Measurements from ENCODE around the gene FSCN2. TPM values are rescaled to one million over a fixed set of nuclear protein-coding genes. Genes with fewer than 3 reads are reported as not detected.
"Not testable (repeated sequence)": the region's sequence is repeated elsewhere in the genome, so short reads cannot be mapped to it uniquely, and the experiment has no call there.

FSCN2 gene
- total RNA-seq, 2 experiments from 2014 or later: 0.22 to 0.33 TPM

- CTCF ChIA-PET: interaction anchor here (2.6 kb wide), 1 partner anchor 10 kb away, joined by 5 read pairs; no protein-coding TSS in a partner anchor
- Mint-ChIP-seq H3K9me3 (no peaks in the 10 kb centered on the region), H3K4me3 (no peak overlapping the region), H3K4me1 (no peaks in the 10 kb centered on the region), H3K27ac (no peak overlapping the region), H3K36me3 (ENCODE audit: low read depth) (no peaks in the 10 kb centered on the region), H3K27me3 (no peaks in the 10 kb centered on the region)
- POLR2A ChIA-PET: no interaction called here
- DNase-seq: no peak
Observed at GRCh38 chr17:81528651-81529436, 667 bp downstream of the FSCN2 start.

GRCh38 chr17:81529437-81529803 is 1.2 kb downstream of the FSCN2 start:
- no peak overlapping the region for H3K4me3 Mint-ChIP-seq
- no peaks in the 10 kb centered on the region for H3K9me3 Mint-ChIP-seq
- H3K27me3 Mint-ChIP-seq: no peaks in the 10 kb centered on the region
- ChIA-PET CTCF (interaction anchor here (2.6 kb wide), 1 partner anchor 11 kb away, joined by 5 read pairs; no protein-coding TSS in a partner anchor), POLR2A (no interaction called here)
- H3K4me1 Mint-ChIP-seq: no peaks in the 10 kb centered on the region
- no peaks in the 10 kb centered on the region for H3K36me3 Mint-ChIP-seq (ENCODE audit: low read depth)
- no peak overlapping the region for H3K27ac Mint-ChIP-seq
- DNase-seq: no peak

GRCh38 chr17:81531013-81531412 is 2.8 kb downstream of the FSCN2 start:
- H3K36me3 Mint-ChIP-seq (ENCODE audit: low read depth); H3K4me3 Mint-ChIP-seq; POLR2A ChIA-PET; H3K9me3 Mint-ChIP-seq; DNase-seq; H3K27me3 Mint-ChIP-seq; H3K4me1 Mint-ChIP-seq; H3K27ac Mint-ChIP-seq: not testable (repeated sequence)
- CTCF ChIA-PET: interaction anchor here (2.6 kb wide), 1 partner anchor 12 kb away, joined by 5 read pairs; no protein-coding TSS in a partner anchor

GRCh38 chr17:81531998-81532404 is 3.8 kb downstream of the FSCN2 start:
- H3K4me1 Mint-ChIP-seq; H3K36me3 Mint-ChIP-seq (ENCODE audit: low read depth); H3K27ac Mint-ChIP-seq; H3K9me3 Mint-ChIP-seq; H3K4me3 Mint-ChIP-seq; DNase-seq; POLR2A ChIA-PET; CTCF ChIA-PET: not testable (repeated sequence)
- H3K27me3 Mint-ChIP-seq: peaks cover 13% of the 10 kb centered on the region

- Mint-ChIP-seq H3K9me3 (no peaks in the 10 kb centered on the region), H3K27ac (no peak overlapping the region), H3K27me3 (peaks cover 13% of the 10 kb centered on the region), H3K36me3 (ENCODE audit: low read depth) (no peaks in the 10 kb centered on the region), H3K4me1 (no peaks in the 10 kb centered on the region), H3K4me3 (no peak overlapping the region)
- no peak for DNase-seq
- POLR2A ChIA-PET: no interaction called here
- CTCF ChIA-PET: no interaction called here
Observed at GRCh38 chr17:81532490-81533287, 4.5 kb downstream of the FSCN2 start.

GRCh38 chr17:81533339-81534141 is 5.4 kb downstream of the FSCN2 start:
- no peak for DNase-seq
- ChIA-PET CTCF (no interaction called here), POLR2A (no interaction called here)
- Mint-ChIP-seq H3K4me3 (no peak overlapping the region), H3K36me3 (ENCODE audit: low read depth) (peaks cover 2% of the 10 kb centered on the region), H3K27me3 (peaks cover 13% of the 10 kb centered on the region), H3K27ac (no peak overlapping the region), H3K4me1 (no peaks in the 10 kb centered on the region), H3K9me3 (no peaks in the 10 kb centered on the region)

GRCh38 chr17:81534157-81535006 is 6.2 kb downstream of the FSCN2 start:
- ChIA-PET CTCF (no interaction called here), POLR2A (no interaction called here)
- Mint-ChIP-seq H3K36me3 (ENCODE audit: low read depth) (peaks cover 2% of the 10 kb centered on the region), H3K27ac (no peak overlapping the region), H3K4me1 (no peaks in the 10 kb centered on the region), H3K27me3 (peaks cover 13% of the 10 kb centered on the region), H3K9me3 (no peaks in the 10 kb centered on the region), H3K4me3 (no peak overlapping the region)
- DNase-seq: no peak

GRCh38 chr17:81535007-81535328 is 6.8 kb downstream of the FSCN2 start:
- POLR2A ChIA-PET: no interaction called here
- Mint-ChIP-seq H3K4me3 (no peak overlapping the region), H3K27me3 (peaks cover 13% of the 10 kb centered on the region), H3K9me3 (no peaks in the 10 kb centered on the region), H3K27ac (no peak overlapping the region), H3K4me1 (no peaks in the 10 kb centered on the region), H3K36me3 (ENCODE audit: low read depth) (peaks cover 2% of the 10 kb centered on the region)
- DNase-seq: no peak
- CTCF ChIA-PET: no interaction called here

- DNase-seq: no peak
- peaks cover 2% of the 10 kb centered on the region for H3K36me3 Mint-ChIP-seq (ENCODE audit: low read depth)
- ChIA-PET CTCF (no interaction called here), POLR2A (no interaction called here)
- H3K27me3 Mint-ChIP-seq: peaks cover 13% of the 10 kb centered on the region
- H3K9me3 Mint-ChIP-seq: no peaks in the 10 kb centered on the region
- H3K27ac Mint-ChIP-seq: no peak overlapping the region
- no peaks in the 10 kb centered on the region for H3K4me1 Mint-ChIP-seq
- H3K4me3 Mint-ChIP-seq: no peak overlapping the region
Observed at GRCh38 chr17:81535480-81536298, 7.5 kb downstream of the FSCN2 start.

GRCh38 chr17:81536299-81537290 is 8.4 kb downstream of the FSCN2 start:
- CTCF ChIA-PET: interaction anchor here (1.5 kb wide), 1 partner anchor 11 kb away, joined by 3 read pairs; no protein-coding TSS in a partner anchor
- no peak for DNase-seq
- Mint-ChIP-seq H3K27ac (no peak overlapping the region), H3K4me1 (no peaks in the 10 kb centered on the region), H3K9me3 (no peaks in the 10 kb centered on the region), H3K27me3 (peaks cover 13% of the 10 kb centered on the region), H3K36me3 (ENCODE audit: low read depth) (peaks cover 2% of the 10 kb centered on the region), H3K4me3 (no peak overlapping the region)
- POLR2A ChIA-PET: no interaction called here

- Mint-ChIP-seq H3K27me3 (peaks cover 13% of the 10 kb centered on the region), H3K4me3 (no peak overlapping the region), H3K4me1 (no peaks in the 10 kb centered on the region), H3K9me3 (no peaks in the 10 kb centered on the region), H3K36me3 (ENCODE audit: low read depth) (peaks cover 2% of the 10 kb centered on the region), H3K27ac (no peak overlapping the region)
- ChIA-PET CTCF (interaction anchor here (1.0 to 1.5 kb wide), 2 partner anchors 9 to 12 kb away, joined by 3 to 4 read pairs; no protein-coding TSS in a partner anchor), POLR2A (no interaction called here)
- no peak for DNase-seq
Observed at GRCh38 chr17:81537343-81537855, 9.2 kb downstream of the FSCN2 start.

Measured in activated CD4-positive, alpha-beta T cell treated with anti-CD3 and anti-CD28 coated beads, Interleukin-2, amount 10 ng/mL, durations not matched to agents 7 days and 5 days (primary cell).